ENCODE measurements around the gene SH3RF3. TPM values are rescaled to one million over a fixed set of nuclear protein-coding genes. Genes with fewer than 3 reads are reported as not detected.

SH3RF3 gene
- total and polyA plus RNA-seq, 2 of the 13 experiments (the other 11 are each of a cell fraction or from before 2014, with no cell fraction given) = 0.04 TPM; not detected in 1

DNA sequence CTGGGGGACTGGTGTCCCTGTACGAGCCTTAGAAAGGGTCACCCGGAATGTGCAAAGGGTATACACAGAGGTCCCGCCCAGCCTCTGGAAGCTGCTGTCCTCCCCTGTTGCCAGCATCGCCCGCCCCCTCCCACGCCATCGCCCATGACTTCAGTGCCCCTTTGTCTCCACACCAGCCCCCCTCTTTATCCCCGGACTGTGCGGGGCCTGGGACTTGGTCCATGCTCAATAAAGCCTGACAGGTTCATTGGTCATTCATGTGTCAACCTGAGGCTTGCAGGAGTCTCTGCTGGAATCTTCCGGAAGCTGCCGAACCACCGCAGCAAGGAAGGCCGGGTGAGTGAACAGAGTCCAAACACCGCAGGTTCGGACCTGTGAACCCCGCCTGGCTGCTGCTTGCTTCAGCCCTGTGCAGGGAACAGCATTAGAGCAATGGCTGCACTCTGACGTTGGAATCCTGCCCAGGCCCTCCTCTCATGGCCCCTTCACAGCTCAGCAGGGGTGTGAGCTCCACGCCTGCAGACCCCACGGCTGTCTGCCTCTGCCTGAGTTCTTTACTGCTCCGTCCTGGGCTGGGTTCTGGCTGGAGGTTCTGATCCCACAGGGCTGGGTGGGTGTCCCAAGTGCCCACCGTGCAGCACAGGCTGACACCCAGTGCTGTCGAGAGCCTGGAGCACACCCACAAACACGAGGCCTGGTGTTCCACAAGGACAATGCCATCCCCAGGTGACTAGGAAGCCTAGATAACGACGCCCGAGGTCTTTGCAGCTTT is 388.3 kb downstream of the SH3RF3 start (continued):
- no peak for TF ChIP-seq ATF4 (CRISPR knock-in tag; IDR thresholded peaks at IDR 0.05)
- no peak for TF ChIP-seq AGO2 (optimal IDR thresholded peaks at IDR 0.05; ENCODE audit: low read depth, low read length)
- peak; percentile 75; the same call in 1 of the 2 replicates for TF ChIP-seq TBX2 (CRISPR knock-in tag; IDR thresholded peaks at IDR 0.05; ENCODE audit: borderline replicate concordance)
- no peak for TF ChIP-seq TBX3 (IDR thresholded peaks at IDR 0.05; ENCODE audit: borderline replicate concordance)
- TF ChIP-seq ZNF280D (CRISPR knock-in tag; IDR thresholded peaks at IDR 0.05) = no peak
- TF ChIP-seq CCDC6 (CRISPR knock-in tag; IDR thresholded peaks at IDR 0.05) = no peak
- 0 out of 2 replicates have a peak, but pooled peaks have one; percentile 13 for TF ChIP-seq ONECUT2 (CRISPR knock-in tag; IDR thresholded peaks at IDR 0.05)
- TF ChIP-seq HIC2 (CRISPR knock-in tag; IDR thresholded peaks at IDR 0.05; ENCODE audit: low read depth) = no peak
- TF ChIP-seq ZC3H13 (CRISPR knock-in tag; IDR thresholded peaks at IDR 0.05) = no peak
- peak; percentile 67; the same call in 1 of the 2 replicates for TF ChIP-seq ZNF839 (CRISPR knock-in tag; IDR thresholded peaks at IDR 0.05; ENCODE audit: borderline replicate concordance)
- no peak for TF ChIP-seq MAF1 (CRISPR knock-in tag; IDR thresholded peaks at IDR 0.05; ENCODE audit: borderline replicate concordance)
- no peak for TF ChIP-seq RORA (CRISPR knock-in tag; IDR thresholded peaks at IDR 0.05)
- peak; percentile 84 for TF ChIP-seq YEATS4 (CRISPR knock-in tag; IDR thresholded peaks at IDR 0.05; ENCODE audit: borderline replicate concordance)
- peak; percentile 31; the same call in 1 of the 2 replicates for TF ChIP-seq ZNF552 (CRISPR knock-in tag; IDR thresholded peaks at IDR 0.05; ENCODE audit: borderline replicate concordance)
- TF ChIP-seq ZKSCAN5 (CRISPR knock-in tag; IDR thresholded peaks at IDR 0.05) = no peak
- no peak for TF ChIP-seq SNRNP70 (IDR thresholded peaks at IDR 0.05; ENCODE audit: low read depth, low read length)
- TF ChIP-seq, protein P1, sequence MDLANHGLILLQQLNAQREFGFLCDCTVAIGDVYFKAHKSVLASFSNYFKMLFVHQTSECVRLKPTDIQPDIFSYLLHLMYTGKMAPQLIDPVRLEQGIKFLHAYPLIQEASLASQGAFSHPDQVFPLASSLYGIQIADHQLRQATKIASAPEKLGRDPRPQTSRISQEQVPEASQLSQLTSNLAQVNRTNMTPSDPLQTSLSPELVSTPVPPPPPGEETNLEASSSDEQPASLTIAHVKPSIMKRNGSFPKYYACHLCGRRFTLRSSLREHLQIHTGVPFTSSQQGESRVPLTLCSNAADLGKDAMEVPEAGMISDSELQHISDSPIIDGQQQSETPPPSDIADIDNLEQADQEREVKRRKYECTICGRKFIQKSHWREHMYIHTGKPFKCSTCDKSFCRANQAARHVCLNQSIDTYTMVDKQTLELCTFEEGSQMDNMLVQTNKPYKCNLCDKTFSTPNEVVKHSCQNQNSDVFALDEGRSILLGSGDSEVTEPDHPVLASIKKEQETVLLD (CRISPR knock-in tag; IDR thresholded peaks at IDR 0.05; ENCODE audit: low read depth) = no peak
- peak; percentile 67 for TF ChIP-seq PTBP1 (IDR thresholded peaks at IDR 0.05; ENCODE audit: low read depth, low read length, poor library complexity, severe bottlenecking)
